ENCODE data around the gene DAP3. TPM values are rescaled to one million over a fixed set of nuclear protein-coding genes. Genes with fewer than 3 reads are reported as not detected.

The DAP3 gene
- total and polyA plus RNA-seq, 2 of the 8 experiments (the other 6 are each of a cell fraction or from before 2014, with no cell fraction given) = 66.3 to 87.1 TPM

GRCh38 chr1:155681776-155682175 is 7.1 kb upstream of the DAP3 start (continued):
- no peak for TF ChIP-seq CHD7 (IDR thresholded peaks at IDR 0.05; ENCODE audit: insufficient replicate concordance, low read length)
- no peak for TF ChIP-seq SRF (IDR thresholded peaks at IDR 0.05; ENCODE audit: low read depth, low read length)
- TF ChIP-seq TAF1 (IDR thresholded peaks at IDR 0.05; ENCODE audit: low read depth, low read length) = no peak
- no peak for TF ChIP-seq SIX5 (IDR thresholded peaks at IDR 0.05; ENCODE audit: low read depth, low read length)
- TF ChIP-seq NRF1 (IDR thresholded peaks at IDR 0.05; ENCODE audit: low read depth, low read length) = no peak
- no peak for TF ChIP-seq TCF12 (IDR thresholded peaks at IDR 0.05; ENCODE audit: low read depth, low read length)
- TF ChIP-seq CBX5 (IDR thresholded peaks at IDR 0.05; ENCODE audit: low read depth, low read length) = no peak
- no peak for TF ChIP-seq SUZ12 (IDR thresholded peaks at IDR 0.05; ENCODE audit: low read length)
- TF ChIP-seq TEAD4 (IDR thresholded peaks at IDR 0.05; ENCODE audit: low read depth, low read length) = no peak
- no peak for TF ChIP-seq MAFK (IDR thresholded peaks at IDR 0.05; ENCODE audit: low read depth, low read length)
- no peak for TF ChIP-seq HDAC2 (IDR thresholded peaks at IDR 0.05; ENCODE audit: borderline replicate concordance in 1 of 2, low read depth in 2 of 2, low read length in 2 of 2)
